ENCODE measurements around the gene KIR2DL3. TPM values are rescaled to one million over a fixed set of nuclear protein-coding genes. Genes with fewer than 3 reads are reported as not detected.
"Not testable (repeated sequence)": the region's sequence is repeated elsewhere in the genome, so short reads cannot be mapped to it uniquely, and the experiment has no call there.

KIR2DL3 gene
- total RNA-seq, 1 experiment from 2014 or later = not detected

GRCh38 chr19:54744080-54744479 lies 5.8 kb downstream of the KIR2DL3 start:
- not testable (repeated sequence) for DNase-seq (ENCODE audit: low read depth)

- DNase-seq (ENCODE audit: low read depth) = peak; percentile 26
These were observed 9.5 kb downstream of the KIR2DL3 start for GRCh38 chr19:54747614-54748322.

- DNase-seq (ENCODE audit: low read depth) = not testable (repeated sequence)
These were observed 12.0 kb downstream of the KIR2DL3 start for GRCh38 chr19:54750276-54750675.

- DNase-seq (ENCODE audit: low read depth) = not testable (repeated sequence)
These were observed 18.1 kb downstream of the KIR2DL3 start for GRCh38 chr19:54756204-54757110.

- not testable (repeated sequence) for DNase-seq (ENCODE audit: low read depth)
These were observed 20.3 kb downstream of the KIR2DL3 start for GRCh38 chr19:54758577-54758976.

- DNase-seq (ENCODE audit: low read depth) = peak; percentile 30
These were observed 25.9 kb downstream of the KIR2DL3 start for GRCh38 chr19:54764219-54764618.

DNA sequence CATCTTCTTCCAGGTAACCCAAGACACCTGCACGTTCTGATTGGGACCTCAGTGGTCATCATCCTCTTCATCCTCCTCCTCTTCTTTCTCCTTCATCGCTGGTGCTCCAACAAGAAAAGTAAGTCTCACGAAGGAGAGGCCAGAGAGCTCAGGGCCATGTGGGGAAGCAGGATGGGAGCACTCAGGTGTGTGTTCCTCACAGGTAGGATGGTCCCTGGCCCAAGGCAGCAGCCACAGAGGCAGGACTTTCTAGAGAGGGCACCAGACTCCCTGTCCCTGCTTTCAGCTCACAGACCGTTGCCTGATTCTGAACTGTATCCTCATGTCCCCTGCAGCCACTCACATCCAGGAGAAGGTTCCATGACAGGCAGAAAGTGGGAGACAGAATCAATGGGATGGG lies 28.2 kb downstream of the KIR2DL3 start:
- not testable (repeated sequence) for DNase-seq (ENCODE audit: low read depth)

DNA sequence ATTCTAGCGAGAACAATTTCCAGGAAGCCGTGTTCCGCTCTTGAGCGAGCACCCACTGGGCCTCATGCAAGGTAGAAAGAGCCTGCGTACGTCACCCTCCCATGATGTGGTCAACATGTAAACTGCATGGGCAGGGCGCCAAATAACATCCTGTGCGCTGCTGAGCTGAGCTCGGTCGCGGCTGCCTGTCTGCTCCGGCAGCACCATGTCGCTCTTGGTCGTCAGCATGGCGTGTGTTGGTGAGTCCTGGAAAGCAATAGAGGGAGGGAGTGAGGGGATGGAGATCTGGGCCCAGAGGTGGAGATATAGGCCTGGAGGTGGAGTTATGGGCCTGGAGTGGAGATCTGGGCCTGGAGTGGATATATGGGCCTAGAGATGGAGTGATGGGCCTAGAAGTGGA lies 31.3 kb downstream of the KIR2DL3 start, which contains the start of gene KIR2DL1:
Gene KIR2DL1, plus strand, starts transcription at position 148 of the 400 bp plus-strand sequence. Its CDS starts 58 bp downstream, at position 206.
- DNase-seq (ENCODE audit: low read depth) = not testable (repeated sequence)

DNA sequence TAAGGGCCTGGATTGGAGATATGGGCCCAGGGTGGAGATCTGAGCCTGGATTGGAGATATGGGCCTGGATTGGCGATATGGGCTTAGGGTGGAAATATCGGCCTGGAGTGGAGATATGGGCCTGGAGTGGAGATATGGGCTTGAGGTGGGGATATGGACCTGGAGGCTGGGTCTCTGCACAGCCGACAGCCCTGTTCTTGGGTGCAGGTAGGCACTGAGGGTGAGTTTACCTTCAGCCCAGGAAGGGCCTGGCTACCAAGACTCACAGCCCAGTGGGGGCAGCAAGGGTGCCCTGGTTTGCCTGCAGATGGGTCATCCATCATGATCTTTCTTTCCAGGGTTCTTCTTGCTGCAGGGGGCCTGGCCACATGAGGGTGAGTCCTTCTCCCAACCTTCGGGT lies 32.2 kb downstream of the KIR2DL3 start:
- DNase-seq (ENCODE audit: low read depth) = not testable (repeated sequence)

DNA sequence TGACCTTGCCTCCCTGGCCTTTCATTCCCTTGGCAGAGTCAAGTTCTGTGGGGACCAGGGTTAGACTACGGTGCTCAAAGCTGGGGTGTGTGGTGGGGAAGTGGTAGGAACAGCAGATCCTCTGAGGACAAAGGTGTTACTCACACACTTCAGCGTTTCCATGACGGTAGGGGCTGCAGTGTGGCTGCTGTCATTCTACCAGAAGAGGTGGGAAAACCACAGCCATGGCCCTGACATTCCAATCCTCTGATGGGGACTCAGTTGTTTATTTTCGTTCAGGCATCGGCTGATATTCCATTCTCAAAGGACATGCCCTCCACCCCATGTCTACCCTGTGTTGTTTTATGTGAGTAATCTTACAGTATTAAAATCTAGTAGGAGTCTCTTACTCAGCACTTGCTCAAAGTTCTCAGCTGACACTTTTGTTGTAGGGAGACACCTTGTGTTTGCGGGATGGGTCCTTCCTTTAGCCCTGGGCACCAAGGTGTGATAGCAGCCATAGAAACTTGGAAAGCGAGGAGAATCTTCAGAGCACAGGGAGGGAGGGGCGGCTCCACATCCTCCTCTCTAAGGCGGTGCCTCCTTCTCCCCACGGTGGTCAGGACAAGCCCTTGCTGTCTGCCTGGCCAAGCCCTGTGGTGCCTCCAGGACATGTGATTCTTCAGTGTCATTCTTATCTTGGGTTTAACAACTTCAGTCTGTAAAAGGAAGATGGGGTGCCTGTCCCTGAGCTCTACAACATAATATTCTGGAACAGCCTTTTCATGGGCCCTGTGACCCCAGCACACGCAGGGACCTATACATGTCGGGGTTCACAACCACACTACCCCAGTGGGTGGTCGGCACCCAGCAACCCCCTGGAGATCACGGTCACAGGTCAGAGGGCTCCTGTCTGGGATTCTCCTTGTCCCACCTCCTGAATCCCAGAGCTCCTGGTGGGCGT lies 33.0 kb downstream of the KIR2DL3 start:
- DNase-seq (ENCODE audit: low read depth) = peak; percentile 90

DNA sequence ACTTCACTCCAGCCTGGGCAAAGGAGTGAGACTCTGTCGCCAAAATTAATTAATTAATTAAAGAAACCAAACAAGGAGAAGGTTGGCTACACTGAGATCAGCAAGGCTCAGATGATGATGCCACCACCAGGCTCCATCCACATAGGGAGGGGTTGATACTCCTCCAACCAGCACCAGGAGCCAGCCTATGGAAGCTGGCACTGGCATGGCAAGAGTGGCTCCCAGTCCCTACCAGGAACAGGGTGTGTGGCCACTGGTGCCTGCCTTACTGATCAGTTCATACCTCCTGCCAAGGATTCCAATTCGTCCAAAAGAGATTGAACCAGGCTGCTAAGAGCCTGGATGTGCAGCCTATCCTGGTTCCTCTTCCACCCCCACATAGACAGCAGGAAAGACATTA lies 34.4 kb downstream of the KIR2DL3 start:
- DNase-seq (ENCODE audit: low read depth) = not testable (repeated sequence)

DNA sequence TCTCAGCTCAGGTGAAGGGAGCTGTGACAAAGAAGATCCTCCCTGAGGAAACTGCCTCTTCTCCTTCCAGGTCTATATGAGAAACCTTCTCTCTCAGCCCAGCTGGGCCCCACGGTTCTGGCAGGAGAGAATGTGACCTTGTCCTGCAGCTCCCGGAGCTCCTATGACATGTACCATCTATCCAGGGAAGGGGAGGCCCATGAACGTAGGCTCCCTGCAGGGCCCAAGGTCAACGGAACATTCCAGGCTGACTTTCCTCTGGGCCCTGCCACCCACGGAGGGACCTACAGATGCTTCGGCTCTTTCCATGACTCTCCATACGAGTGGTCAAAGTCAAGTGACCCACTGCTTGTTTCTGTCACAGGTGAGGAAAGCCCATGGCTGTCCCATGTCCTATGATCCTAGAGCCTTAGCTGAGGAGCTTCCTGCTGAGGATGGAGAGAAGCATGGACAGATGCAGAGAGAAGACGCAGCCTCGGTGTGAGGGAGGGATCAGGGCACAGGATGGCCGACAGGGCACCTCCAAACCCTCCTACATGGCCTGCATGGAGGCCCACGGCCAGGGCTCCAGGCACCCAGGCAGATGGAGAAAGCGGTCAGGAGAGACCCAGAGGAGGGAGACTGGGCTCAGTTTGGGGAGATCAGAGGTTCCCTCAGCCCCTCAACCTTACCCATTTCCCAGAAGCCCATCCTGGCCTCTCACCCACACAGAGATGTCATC lies 36.9 kb downstream of the KIR2DL3 start:
- DNase-seq (ENCODE audit: low read depth) = not testable (repeated sequence)

GRCh38 chr19:54775830-54776229 lies 37.5 kb downstream of the KIR2DL3 start:
- DNase-seq (ENCODE audit: low read depth) = not testable (repeated sequence)

DNA sequence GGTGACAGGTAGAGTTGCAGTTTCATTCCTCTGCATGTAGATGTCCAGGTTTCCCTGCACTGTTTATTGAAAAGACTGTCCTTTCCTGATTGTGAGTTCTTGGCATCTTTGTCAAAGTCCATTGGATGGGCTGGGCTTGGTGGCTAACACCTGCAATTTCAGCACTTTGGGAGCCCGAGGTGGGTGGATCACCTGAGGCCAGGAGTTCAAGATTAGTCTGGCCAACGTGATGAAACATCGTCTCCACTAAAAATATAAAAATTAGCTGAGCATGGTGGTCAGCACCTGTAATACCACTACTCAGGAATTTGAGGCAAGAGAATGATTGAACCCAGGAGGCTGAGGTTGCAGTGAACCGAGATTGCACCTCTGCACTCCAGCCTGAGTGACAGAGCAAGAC lies 39.5 kb downstream of the KIR2DL3 start:
- DNase-seq (ENCODE audit: low read depth) = not testable (repeated sequence)

GRCh38 chr19:54778896-54779295 lies 40.6 kb downstream of the KIR2DL3 start:
- DNase-seq (ENCODE audit: low read depth) = not testable (repeated sequence)

GRCh38 chr19:54782916-54783315 lies 44.6 kb downstream of the KIR2DL3 start:
- DNase-seq (ENCODE audit: low read depth) = not testable (repeated sequence)

GRCh38 chr19:54786091-54786723 lies 47.9 kb downstream of the KIR2DL3 start:
- DNase-seq (ENCODE audit: low read depth) = not testable (repeated sequence)

GRCh38 chr19:54788154-54788553 lies 49.8 kb downstream of the KIR2DL3 start:
- not testable (repeated sequence) for DNase-seq (ENCODE audit: low read depth)

- DNase-seq (ENCODE audit: low read depth) = no peak
These were observed 52.4 kb downstream of the KIR2DL3 start for GRCh38 chr19:54790711-54791110.

- no peak for DNase-seq (ENCODE audit: low read depth)
These were observed 53.2 kb downstream of the KIR2DL3 start for GRCh38 chr19:54791476-54791875.

Data from M059J (cell line).